ENCODE data around the gene TRAPPC10. TPM values are rescaled to one million over a fixed set of nuclear protein-coding genes. Genes with fewer than 3 reads are reported as not detected.

Gene TRAPPC10
- total RNA-seq, 2 donors from 2014 or later, result 10.9 to 26.4 TPM

- 80 to 84% methylated on average over 25 to 28 of the region's 29 CpGs for WGBS, 2 donors
- Histone ChIP-seq H3K4me3 (no peak overlapping the region), H3K27me3 (no peaks in the 10 kb centered on the region), H3K27ac (no peak overlapping the region), H3K9me3 (no peaks in the 10 kb centered on the region), H3K36me3 (replicated peaks in 1 of 2; ENCODE audit: insufficient read depth in 1 of 2, low read depth in 2 of 2) (peaks cover 0 to 7% of the 10 kb centered on the region in 2 donors), H3K4me1 (no peaks in the 10 kb centered on the region)
- DNase-seq (no peak), ATAC-seq (no peak)
- intact Hi-C loops (cut with DNase I), result no loop called here
- TF ChIP-seq, protein P1, sequence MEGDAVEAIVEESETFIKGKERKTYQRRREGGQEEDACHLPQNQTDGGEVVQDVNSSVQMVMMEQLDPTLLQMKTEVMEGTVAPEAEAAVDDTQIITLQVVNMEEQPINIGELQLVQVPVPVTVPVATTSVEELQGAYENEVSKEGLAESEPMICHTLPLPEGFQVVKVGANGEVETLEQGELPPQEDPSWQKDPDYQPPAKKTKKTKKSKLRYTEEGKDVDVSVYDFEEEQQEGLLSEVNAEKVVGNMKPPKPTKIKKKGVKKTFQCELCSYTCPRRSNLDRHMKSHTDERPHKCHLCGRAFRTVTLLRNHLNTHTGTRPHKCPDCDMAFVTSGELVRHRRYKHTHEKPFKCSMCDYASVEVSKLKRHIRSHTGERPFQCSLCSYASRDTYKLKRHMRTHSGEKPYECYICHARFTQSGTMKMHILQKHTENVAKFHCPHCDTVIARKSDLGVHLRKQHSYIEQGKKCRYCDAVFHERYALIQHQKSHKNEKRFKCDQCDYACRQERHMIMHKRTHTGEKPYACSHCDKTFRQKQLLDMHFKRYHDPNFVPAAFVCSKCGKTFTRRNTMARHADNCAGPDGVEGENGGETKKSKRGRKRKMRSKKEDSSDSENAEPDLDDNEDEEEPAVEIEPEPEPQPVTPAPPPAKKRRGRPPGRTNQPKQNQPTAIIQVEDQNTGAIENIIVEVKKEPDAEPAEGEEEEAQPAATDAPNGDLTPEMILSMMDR (IDR thresholded peaks at IDR 0.05), result no peak
- no peak for TF ChIP-seq POLR2A (IDR thresholded peaks at IDR 0.05)
Observed at GRCh38 chr21:43972850-43973633, 39.1 kb upstream of the TRAPPC10 start.

DNA sequence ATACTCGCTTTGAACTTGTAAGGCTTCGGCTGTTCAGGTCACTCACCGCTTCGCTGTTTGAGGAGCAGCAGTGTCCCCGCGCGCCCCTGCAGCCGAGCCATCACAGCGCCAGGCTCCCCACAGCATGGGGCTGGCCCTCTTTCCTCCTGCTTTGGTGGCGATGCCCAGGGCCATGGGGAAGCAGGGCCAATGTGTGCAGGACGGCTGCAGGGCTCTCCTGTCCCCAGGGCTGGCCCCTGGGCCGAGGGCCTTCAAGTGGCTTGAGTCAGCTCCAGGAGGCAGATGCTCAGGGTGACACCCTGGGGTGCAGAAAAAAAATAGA lies 38.5 kb upstream of the TRAPPC10 start:
- no peaks in the 10 kb centered on the region for H3K27me3 ChIP-seq
- H3K36me3 ChIP-seq (replicated peaks in 1 of 2; ENCODE audit: insufficient read depth in 1 of 2, low read depth in 2 of 2), result peaks cover 0 to 10% of the 10 kb centered on the region in 2 donors
- DNase-seq (no peak), ATAC-seq (no peak)
- no peaks in the 10 kb centered on the region for H3K9me3 ChIP-seq
- intact Hi-C loops (cut with DNase I), result no loop called here
- 92 to 93% methylated on average over 12 of the region's 12 CpGs for WGBS, 2 donors
- no peak overlapping the region for H3K27ac ChIP-seq
- H3K4me3 ChIP-seq, result no peak overlapping the region
- H3K4me1 ChIP-seq, result no peaks in the 10 kb centered on the region
- TF ChIP-seq POLR2A (IDR thresholded peaks at IDR 0.05), result no peak
- TF ChIP-seq, protein P1 (IDR thresholded peaks at IDR 0.05), result no peak

- Histone ChIP-seq H3K36me3 (replicated peaks in 1 of 2; ENCODE audit: insufficient read depth in 1 of 2, low read depth in 2 of 2) (peaks cover 0 to 12% of the 10 kb centered on the region in 2 donors), H3K27me3 (no peaks in the 10 kb centered on the region), H3K27ac (no peak overlapping the region), H3K4me3 (no peak overlapping the region), H3K9me3 (no peaks in the 10 kb centered on the region), H3K4me1 (no peaks in the 10 kb centered on the region)
- DNase-seq (no peak), ATAC-seq (no peak)
- 69 to 73% methylated on average over 11 to 16 of the region's 16 CpGs for WGBS, 2 donors
- intact Hi-C loops (cut with DNase I), result no loop called here
- TF ChIP-seq, protein P1 (IDR thresholded peaks at IDR 0.05), result no peak
- no peak for TF ChIP-seq POLR2A (IDR thresholded peaks at IDR 0.05)
Observed at GRCh38 chr21:43974791-43975468, 37.2 kb upstream of the TRAPPC10 start.

DNA sequence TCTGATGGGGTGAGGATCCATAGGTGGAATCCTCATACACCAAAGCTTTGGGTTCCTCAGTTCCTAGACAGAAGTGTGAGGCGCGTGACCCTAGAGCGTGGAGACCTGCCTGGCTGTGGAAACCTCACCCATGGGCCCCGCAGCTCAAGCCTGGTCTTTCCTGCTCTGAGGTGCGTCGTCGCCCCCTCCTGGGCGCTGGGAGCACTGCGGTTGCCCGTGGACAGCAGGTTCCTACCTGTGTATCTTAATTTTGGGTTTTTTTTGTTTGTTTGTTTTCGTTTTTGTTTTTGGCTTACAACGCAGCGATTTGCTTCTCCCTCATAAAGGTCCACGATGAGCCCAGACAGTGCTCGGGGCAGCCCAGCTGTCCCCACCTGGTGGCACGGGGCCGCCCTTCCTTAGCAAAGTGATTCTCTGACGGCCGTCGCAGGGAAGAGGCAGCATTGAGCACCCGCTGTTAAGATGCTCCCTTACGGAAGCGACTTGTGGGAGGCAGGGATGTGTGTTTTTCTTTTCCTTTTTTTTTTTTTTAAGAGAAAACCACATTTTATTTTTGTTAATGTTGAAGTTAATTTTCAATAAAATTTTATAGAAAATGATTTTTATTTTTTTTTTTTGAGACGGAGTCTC lies 36.5 kb upstream of the TRAPPC10 start:
- Histone ChIP-seq H3K4me1 (no peaks in the 10 kb centered on the region), H3K9me3 (no peaks in the 10 kb centered on the region), H3K27ac (no peak overlapping the region), H3K36me3 (replicated peaks in 1 of 2; ENCODE audit: insufficient read depth in 1 of 2, low read depth in 2 of 2) (peaks cover 0 to 12% of the 10 kb centered on the region in 2 donors), H3K4me3 (no peak overlapping the region), H3K27me3 (no peaks in the 10 kb centered on the region)
- intact Hi-C loops (cut with DNase I), result no loop called here
- TF ChIP-seq, protein P1 (IDR thresholded peaks at IDR 0.05), result peak; percentile 84 to 95 (median 90)
- no peak for TF ChIP-seq POLR2A (IDR thresholded peaks at IDR 0.05)
- DNase-seq (peak; percentile 77 to 86 (median 80)), ATAC-seq (peak; percentile 78)
- WGBS, 2 donors, result 32 to 40% methylated on average over 24 of the region's 24 CpGs
